H1 (cell line): ENCODE results near the gene DLL4. TPM values are rescaled to one million over a fixed set of nuclear protein-coding genes. Genes with fewer than 3 reads are reported as not detected.

Experiments used
- SAP30 ChIP-seq: fragments of 300-600 bp; sonication (generic); IDR thresholded peaks from 2 replicates; pipeline ENCODE4 v1.7.1; 2012; ENCODE audit warnings: low read length, moderate library complexity, mild to moderate bottlenecking, inconsistent platforms; ENCODE audit not compliant: insufficient read depth, insufficient replicate concordance
- SRF ChIP-seq: IDR thresholded peaks from 2 replicates; pipeline ENCODE4 v1.6.1; 2011; ENCODE audit warnings: mild to moderate bottlenecking, low read depth, low read length, moderate library complexity
- TAF1 ChIP-seq: IDR thresholded peaks from 2 replicates; pipeline ENCODE4 v1.6.1; 2011; ENCODE audit warnings: mild to moderate bottlenecking, low read depth, low read length
- polyA plus RNA-seq, 7 experiments: library from polyadenylated mRNA; depleted of rRNA in 3 of 7; stranded (reverse) in 5 of 7; unstranded in 2 of 7; fragments of >200 nt in 5 of 7; fragments of 200-250 nt in 2 of 7; gene quantifications; 1 replicate in 5 of 7; 2 replicates in 1 of 7; 4 replicates in 1 of 7; pipeline versions ENCODE4 v1.2.1 to v1.2.3, GENCODE V29; 2011 to 2013; ENCODE audit warnings: missing spikeins in 2 of 7, mixed read lengths in 2 of 7
- total RNA-seq: library from RNA; stranded (reverse); fragmentation: NEBNext Ultra II Directional; extraction: Animal tissue kit (Norgen Biotek cat#: 25700); gene quantifications from 2 replicates; pipeline ENCODE4 v1.2.1, GENCODE V29; 2021

DLL4 gene
- total and polyA plus RNA-seq, 2 of the 8 experiments (the other 6 are each of a cell fraction or from before 2014, with no cell fraction given) = 0.23 to 0.60 TPM

GRCh38 chr15:40891138-40891537 is 38.0 kb upstream of the DLL4 start (continued):
- TF ChIP-seq SAP30 = no peak
- no peak for TF ChIP-seq TAF1
- TF ChIP-seq SRF = no peak
